ENCODE measurements around the gene UQCRHL. TPM values are rescaled to one million over a fixed set of nuclear protein-coding genes. Genes with fewer than 3 reads are reported as not detected.
A peak's percentile ranks its signal among the peaks of the same experiment; 100 is the strongest.

Gene UQCRHL
- polyA plus RNA-seq, 2 of the 4 experiments (the other 2 are of a cell fraction): 0.68 to 4.1 TPM

DNA sequence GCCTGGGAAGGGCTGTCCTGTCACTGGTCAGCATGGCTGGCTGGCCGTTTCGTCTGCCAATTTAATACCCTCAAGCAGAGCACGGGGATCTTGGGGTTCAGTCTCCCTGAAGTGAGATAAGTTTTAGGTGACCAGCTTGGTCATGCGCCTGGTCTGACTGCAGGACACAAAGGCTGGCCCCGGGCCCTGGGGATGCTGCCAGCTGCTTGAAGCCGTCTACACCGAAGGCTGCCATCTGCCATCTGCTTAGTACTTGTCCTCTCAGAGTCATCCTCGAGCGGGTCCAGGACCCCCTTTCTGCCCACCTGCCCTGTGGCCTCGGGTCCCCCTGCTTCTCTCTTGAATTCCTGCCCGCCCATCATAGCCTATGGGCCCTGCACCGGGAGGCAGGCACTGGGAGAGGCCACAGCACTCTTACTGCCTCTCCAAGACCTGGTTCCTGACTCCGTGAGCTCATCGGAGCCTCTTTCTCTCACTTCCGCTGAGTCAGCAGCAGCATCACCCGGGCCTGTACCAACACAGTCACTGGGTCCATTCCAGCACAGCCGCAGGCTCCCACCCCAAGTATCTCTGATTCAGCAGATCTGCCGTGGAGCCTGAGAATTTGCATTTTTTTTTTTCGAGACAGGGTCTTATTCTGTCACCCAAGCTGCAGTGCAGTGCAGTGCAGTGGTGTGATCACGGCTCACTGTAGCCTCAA lies 41.8 kb downstream of the UQCRHL start:
- no peak for TF ChIP-seq FOSL2 (IDR thresholded peaks at IDR 0.05)
- no peak for TF ChIP-seq FOSL2 (CRISPR knock-in tag; IDR thresholded peaks at IDR 0.05)
- TF ChIP-seq TP53 (CRISPR knock-in tag; IDR thresholded peaks at IDR 0.05): no peak
- TF ChIP-seq ZSCAN20 (CRISPR knock-in tag; IDR thresholded peaks at IDR 0.05): no peak
- no peak for TF ChIP-seq RNF2 (IDR thresholded peaks at IDR 0.05; ENCODE audit: borderline replicate concordance, low read depth)
- no peak for TF ChIP-seq HEYL (CRISPR knock-in tag; IDR thresholded peaks at IDR 0.05)
- TF ChIP-seq MAFK (IDR thresholded peaks at IDR 0.05; ENCODE audit: partially characterized antibody): peak; percentile 92
- CTCF ChIA-PET: interaction anchor here (1.0 to 1.4 kb wide), 3 partner anchors 11 to 26 kb away, joined by 3 read pairs; no protein-coding TSS in a partner anchor
- POLR2A ChIA-PET: no interaction called here
- DNase-seq (ENCODE audit: low read depth in 1 of 2, low spot score in 1 of 2) (no peak), ATAC-seq (peak; percentile 14 to 23; a peak in 2 of 6 replicates), FAIRE-seq (no peak)
- Histone ChIP-seq H3K4me2 (no peak overlapping the region), H3K4me3 (no peak overlapping the region), H3K4me1 (peaks cover 15% of the 10 kb centered on the region), H3K9me3 (no peaks in the 10 kb centered on the region), H3K27ac (peak overlapping the region in 1 of 2 experiments; percentile 37; a peak in 2 of 6 replicates)
- WGBS (ENCODE audit: missing lambda C conversion rate): 86% methylated on average over 14 of the region's 20 CpGs

DNA sequence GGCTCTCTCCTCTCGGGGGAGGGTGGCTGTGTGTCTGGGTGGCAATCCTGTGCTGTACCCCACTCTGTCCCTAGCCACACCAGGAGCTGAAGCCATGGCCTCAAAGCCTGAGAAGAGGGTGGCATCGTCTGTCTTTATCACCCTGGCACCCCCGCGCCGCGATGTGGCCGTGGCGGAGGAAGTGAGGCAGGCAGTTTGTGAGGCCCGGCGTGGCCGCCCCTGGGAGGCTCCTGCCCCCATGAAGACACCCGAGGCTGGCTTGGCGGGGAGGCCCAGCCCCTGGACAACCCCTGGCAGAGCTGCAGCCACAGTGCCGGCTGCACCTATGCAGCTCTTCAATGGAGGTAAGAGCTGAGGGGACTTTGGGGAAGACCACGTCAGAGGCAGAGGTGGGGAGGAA lies 42.6 kb downstream of the UQCRHL start:
- peak overlapping the region in 1 of 2 experiments; percentile 73; a peak in 3 of 6 replicates for H3K27ac ChIP-seq
- ChIA-PET CTCF (interaction anchor here (1.0 to 1.4 kb wide), 3 partner anchors 12 to 27 kb away, joined by 3 read pairs; no protein-coding TSS in a partner anchor), POLR2A (no interaction called here)
- no peak for DNase-seq (ENCODE audit: low read depth in 1 of 2, low spot score in 1 of 2)
- no peak overlapping the region for H3K4me3 ChIP-seq
- no peak for TF ChIP-seq RAD21 (conservative IDR thresholded peaks at IDR 0.05 in 1 of 2, IDR thresholded peaks at IDR 0.05 in 1 of 2)
- TF ChIP-seq, protein P1, sequence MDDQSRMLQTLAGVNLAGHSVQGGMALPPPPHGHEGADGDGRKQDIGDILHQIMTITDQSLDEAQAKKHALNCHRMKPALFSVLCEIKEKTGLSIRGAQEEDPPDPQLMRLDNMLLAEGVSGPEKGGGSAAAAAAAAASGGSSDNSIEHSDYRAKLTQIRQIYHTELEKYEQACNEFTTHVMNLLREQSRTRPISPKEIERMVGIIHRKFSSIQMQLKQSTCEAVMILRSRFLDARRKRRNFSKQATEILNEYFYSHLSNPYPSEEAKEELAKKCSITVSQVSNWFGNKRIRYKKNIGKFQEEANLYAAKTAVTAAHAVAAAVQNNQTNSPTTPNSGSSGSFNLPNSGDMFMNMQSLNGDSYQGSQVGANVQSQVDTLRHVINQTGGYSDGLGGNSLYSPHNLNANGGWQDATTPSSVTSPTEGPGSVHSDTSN (IDR thresholded peaks at IDR 0.05): no peak
- no peak for TF ChIP-seq FOXS1 (CRISPR knock-in tag; IDR thresholded peaks at IDR 0.05)
- FAIRE-seq: no peak
- H3K4me2 ChIP-seq: no peak overlapping the region
- WGBS (ENCODE audit: missing lambda C conversion rate): 91% methylated on average over 15 of the region's 15 CpGs
- H3K9me3 ChIP-seq: no peaks in the 10 kb centered on the region
- ATAC-seq: peak in 1 of 2 experiments; percentile 27; a peak in 1 of 6 replicates
- peaks cover 23% of the 10 kb centered on the region for H3K4me1 ChIP-seq

DNA sequence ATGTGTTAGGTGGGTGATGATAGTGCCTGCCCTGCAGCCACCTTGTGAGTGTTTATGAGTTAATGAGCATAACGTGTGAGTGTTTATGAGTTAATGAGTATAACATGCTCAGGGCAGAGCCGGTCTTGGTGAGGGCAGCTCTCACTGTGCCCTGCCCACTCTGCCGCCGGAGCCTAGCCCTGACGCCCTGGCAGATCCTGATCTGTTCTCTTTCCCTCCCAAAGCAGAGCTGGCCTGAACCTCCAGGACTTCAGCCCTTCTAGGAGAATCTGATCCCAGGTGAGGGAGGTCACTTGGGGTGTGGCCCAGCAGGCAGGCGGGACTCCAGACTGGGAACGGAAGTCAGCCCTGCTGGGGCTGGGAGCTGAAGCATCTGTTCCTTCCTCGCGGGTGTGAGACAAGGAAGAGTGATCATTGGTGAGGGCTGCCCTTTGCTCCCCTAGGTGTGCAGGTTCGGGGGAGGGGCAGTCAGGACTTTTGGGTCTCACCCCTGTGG lies 43.1 kb downstream of the UQCRHL start:
- Histone ChIP-seq H3K4me3 (no peak overlapping the region), H3K4me1 (peaks cover 27% of the 10 kb centered on the region), H3K4me2 (no peak overlapping the region), H3K9me3 (no peaks in the 10 kb centered on the region), H3K27ac (peak overlapping the region in 1 of 2 experiments; percentile 73; a peak in 3 of 6 replicates)
- DNase-seq (ENCODE audit: low read depth in 1 of 2, low spot score in 1 of 2): no peak
- FAIRE-seq: no peak
- peak in 1 of 2 experiments; percentile 27; a peak in 3 of 6 replicates for ATAC-seq
- CTCF ChIA-PET: interaction anchor here (1.0 kb wide), 1 partner anchor 12 kb away, joined by 3 read pairs; no protein-coding TSS in a partner anchor
- no peak for TF ChIP-seq PHF8 (IDR thresholded peaks at IDR 0.05; ENCODE audit: borderline replicate concordance, low read depth)
- TF ChIP-seq HEYL (CRISPR knock-in tag; IDR thresholded peaks at IDR 0.05): no peak
- no peak for TF ChIP-seq EHMT2 (IDR thresholded peaks at IDR 0.05; ENCODE audit: low read depth)
- TF ChIP-seq RARB (CRISPR knock-in tag; IDR thresholded peaks at IDR 0.05): no peak
- no peak for TF ChIP-seq JUNB (IDR thresholded peaks at IDR 0.05)
- TF ChIP-seq RNF2 (IDR thresholded peaks at IDR 0.05; ENCODE audit: borderline replicate concordance, low read depth): no peak
- no peak for TF ChIP-seq SREBF2 (IDR thresholded peaks at IDR 0.05)
- no peak for TF ChIP-seq POLR2AphosphoS2 (conservative IDR thresholded peaks at IDR 0.05; ENCODE audit: low read length)
- no peak for TF ChIP-seq HOXA7 (CRISPR knock-in tag; IDR thresholded peaks at IDR 0.05)
- TF ChIP-seq HDAC2 (IDR thresholded peaks at IDR 0.05): no peak
- TF ChIP-seq BHLHE40 (IDR thresholded peaks at IDR 0.05; ENCODE audit: low read depth, low read length): no peak
- TF ChIP-seq CBX2 (IDR thresholded peaks at IDR 0.05; ENCODE audit: borderline replicate concordance, low read depth): no peak
- 73% methylated on average over 6 of the region's 10 CpGs for WGBS (ENCODE audit: missing lambda C conversion rate)
- POLR2A ChIA-PET: no interaction called here

Data from A549 (cell line).